Right atrium auricular region (tissue), 2 donors: ENCODE data around the gene LRRC71. TPM values are rescaled to one million over a fixed set of nuclear protein-coding genes. Genes with fewer than 3 reads are reported as not detected.

ENCODE experiments used
- DNase-seq: peaks from one replicate; pipeline ENCODE4 v3.0.0-alpha.2; 2019; ENCODE audit warnings: low spot score
- H3K27ac ChIP-seq, 2 donors: fragments of 200-600 bp; sonication (generic); 1 replicate in 1 of 2; 2 replicates in 1 of 2; pipeline ENCODE4 v1.5.1; 2016 to 2019
- H3K27me3 ChIP-seq, 2 donors: fragments of 200-600 bp; sonication (generic); one replicate each; pipeline versions ENCODE4 v1.5.1 to v1.6.0; 2017 to 2019
- H3K36me3 ChIP-seq: fragments of 200-600 bp; sonication (generic); one replicate; pipeline ENCODE4 v1.5.1; 2016
- H3K4me1 ChIP-seq, 2 donors: fragments of 200-600 bp; sonication (generic); one replicate each; pipeline versions ENCODE4 v1.5.1 to v1.6.0; 2017 to 2019
- H3K4me3 ChIP-seq, 2 donors: fragments of 200-600 bp; sonication (generic); 1 replicate in 1 of 2; 2 replicates in 1 of 2; pipeline ENCODE4 v1.5.1; 2017 to 2019; ENCODE audit warnings: mild to moderate bottlenecking in 1 of 2, moderate library complexity in 1 of 2
- H3K9me3 ChIP-seq, 2 donors: fragments of 200-600 bp; sonication (generic); one replicate each; pipeline ENCODE4 v1.5.1; 2019
- CTCF ChIP-seq, 2 donors: fragments of 200-600 bp; sonication (generic); IDR thresholded peaks; one replicate each; pipeline ENCODE4 v1.5.1; 2019; ENCODE audit warnings: antibody characterized with exemption in 2 of 2
- total RNA-seq, 2 donors: library from RNA; depleted of rRNA; stranded (reverse); fragments of >200 nt; gene quantifications; one replicate each; pipeline ENCODE4 v1.1.0, GENCODE V29; 2016

LRRC71 gene
- total RNA-seq, 2 donors from 2014 or later: not detected

- Histone ChIP-seq H3K36me3 (peaks cover 92% of the 10 kb centered on the region), H3K4me3 (no peak overlapping the region), H3K27ac (no peak overlapping the region), H3K4me1 (no peaks in the 10 kb centered on the region), H3K9me3 (no peaks in the 10 kb centered on the region), H3K27me3 (no peaks in the 10 kb centered on the region)
- no peak for TF ChIP-seq CTCF (IDR thresholded peaks at IDR 0.05)
- no peak for DNase-seq
Measured at GRCh38 chr1:156959414-156959813, 39.0 kb downstream of the LRRC71 start.

DNA sequence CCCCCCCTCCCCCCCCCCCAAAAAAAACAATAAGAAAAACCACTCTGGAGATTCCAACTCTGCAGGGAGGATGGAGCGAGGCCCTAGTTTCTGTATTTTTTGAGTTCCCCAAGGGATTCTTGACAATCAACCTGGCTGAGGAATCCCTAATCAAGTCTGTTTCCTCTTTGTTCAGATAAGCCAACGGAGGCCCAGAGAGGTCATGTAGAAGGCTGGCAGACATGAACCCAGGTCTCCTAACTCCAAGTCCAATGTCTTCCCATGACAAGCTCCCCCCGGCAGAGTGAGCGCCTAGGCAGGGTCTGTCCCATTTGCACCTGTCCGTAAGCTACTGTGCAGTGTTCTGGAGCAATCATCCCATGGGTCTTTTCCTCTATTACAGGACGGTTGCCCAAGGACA lies 39.5 kb downstream of the LRRC71 start:
- H3K36me3 ChIP-seq: peaks cover 87% of the 10 kb centered on the region

GRCh38 chr1:156961709-156962108 lies 41.3 kb downstream of the LRRC71 start:
- no peaks in the 10 kb centered on the region for H3K9me3 ChIP-seq
- no peaks in the 10 kb centered on the region for H3K4me1 ChIP-seq
- DNase-seq: no peak
- H3K36me3 ChIP-seq: peaks cover 69% of the 10 kb centered on the region
- H3K27ac ChIP-seq: no peak overlapping the region
- no peak overlapping the region for H3K4me3 ChIP-seq
- H3K27me3 ChIP-seq: no peaks in the 10 kb centered on the region
- TF ChIP-seq CTCF (IDR thresholded peaks at IDR 0.05): no peak

More for the DNA sequence above, 39.5 kb downstream of the LRRC71 start:
- TF ChIP-seq CTCF (IDR thresholded peaks at IDR 0.05): no peak
- Histone ChIP-seq H3K27me3 (no peaks in the 10 kb centered on the region), H3K9me3 (no peaks in the 10 kb centered on the region), H3K27ac (no peak overlapping the region), H3K4me3 (no peak overlapping the region), H3K4me1 (no peaks in the 10 kb centered on the region)
- DNase-seq: no peak

DNA sequence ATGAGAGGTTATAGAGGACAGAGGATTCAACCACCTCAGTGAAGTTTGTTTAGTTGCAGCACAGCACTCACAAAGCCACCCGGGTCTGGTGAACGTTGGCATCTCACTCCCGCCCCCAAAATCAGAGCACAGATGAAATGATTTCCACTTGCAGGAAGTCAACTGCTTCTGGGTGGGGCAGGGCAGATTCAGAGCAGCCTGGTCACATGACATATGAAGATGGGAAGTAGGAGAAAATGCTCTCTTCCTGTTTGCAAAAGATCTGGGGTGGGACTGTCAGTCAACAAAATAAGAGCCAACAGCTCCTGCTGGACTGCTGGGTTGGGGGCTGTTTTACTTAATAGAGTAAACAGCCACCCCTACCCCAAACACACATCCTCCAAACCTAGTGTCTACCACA lies 43.2 kb downstream of the LRRC71 start:
- no peaks in the 10 kb centered on the region for H3K9me3 ChIP-seq
- H3K4me1 ChIP-seq: no peaks in the 10 kb centered on the region
- H3K27ac ChIP-seq: no peak overlapping the region
- peaks cover 69% of the 10 kb centered on the region for H3K36me3 ChIP-seq
- no peaks in the 10 kb centered on the region for H3K27me3 ChIP-seq
- TF ChIP-seq CTCF (IDR thresholded peaks at IDR 0.05): no peak
- no peak for DNase-seq
- no peak overlapping the region for H3K4me3 ChIP-seq

DNA sequence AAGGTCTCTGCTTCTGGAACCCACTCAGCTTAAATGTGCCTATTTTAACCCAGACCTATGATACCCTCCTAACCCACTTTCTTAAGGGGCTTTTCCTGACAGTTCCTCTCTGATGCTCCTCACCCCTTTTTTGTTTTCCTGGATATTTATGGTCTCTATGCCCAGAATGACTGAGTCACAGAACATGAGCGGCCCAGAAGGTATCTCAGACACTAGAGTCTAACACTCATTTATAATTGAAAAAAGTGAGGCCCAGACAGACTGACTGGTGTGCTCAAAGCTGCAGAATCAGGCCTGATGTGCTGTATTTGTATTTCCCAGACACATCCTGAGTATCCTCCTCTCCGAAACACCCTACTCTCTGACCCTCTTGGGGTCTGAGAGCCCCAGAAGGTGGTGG lies 44.0 kb downstream of the LRRC71 start:
- TF ChIP-seq CTCF (IDR thresholded peaks at IDR 0.05): no peak
- H3K27me3 ChIP-seq: no peaks in the 10 kb centered on the region
- H3K36me3 ChIP-seq: peaks cover 70% of the 10 kb centered on the region
- no peaks in the 10 kb centered on the region for H3K9me3 ChIP-seq
- no peak overlapping the region for H3K4me3 ChIP-seq
- DNase-seq: no peak
- no peak overlapping the region for H3K27ac ChIP-seq
- H3K4me1 ChIP-seq: no peaks in the 10 kb centered on the region

GRCh38 chr1:156969496-156969895 lies 49.1 kb downstream of the LRRC71 start:
- Histone ChIP-seq H3K4me1 (no peaks in the 10 kb centered on the region), H3K4me3 (no peak overlapping the region), H3K27me3 (no peaks in the 10 kb centered on the region), H3K27ac (no peak overlapping the region), H3K9me3 (no peaks in the 10 kb centered on the region), H3K36me3 (peaks cover 57% of the 10 kb centered on the region)
- no peak for DNase-seq
- no peak for TF ChIP-seq CTCF (IDR thresholded peaks at IDR 0.05)
